HCT116 (cell line): Measurements from ENCODE around the gene B3GALNT1. TPM values are rescaled to one million over a fixed set of nuclear protein-coding genes. Genes with fewer than 3 reads are reported as not detected.

Experiments
- ATAC-seq: fragments of 200-7000 bp; cut with Tn5 transposase; 2 replicates; pipeline ENCODE4 v1.9.1; 2020; ENCODE audit warnings: mild to moderate bottlenecking, moderate library complexity
- BruUV-seq: library from RNA; stranded (reverse); fragments of 400-500 nt; replicated peaks from 2 replicates; lab custom pipeline; 2021; lab: Mats Ljungman, UMichigan
- CTCF ChIA-PET: fragments of 300-600 bp; sonication (Branson Sonifier 250); formaldehyde crosslinking; loops from one replicate; lab custom pipeline; 2021; ENCODE audit warnings: antibody characterized with exemption; lab: Charles Lee
- POLR2A ChIA-PET: fragments of 300-600, 350-600 bp; sonication (Branson Sonifier 250); formaldehyde crosslinking; loops from one replicate; lab custom pipeline; 2021; ENCODE audit warnings: antibody characterized with exemption; lab: Charles Lee
- RAD21 ChIA-PET, 2 experiments: fragments of 300-600 bp; sonication (Branson Sonifier 250); formaldehyde crosslinking; loops; one replicate each; lab custom pipeline; 2023; ENCODE audit warnings: low total read pairs in 2 of 2; ENCODE audit not compliant: uncharacterized antibody in 2 of 2, unreplicated experiment in 2 of 2, low non-redundant PET in 1 of 2; lab: Charles Lee
- DNase-seq: peaks from one replicate; pipeline ENCODE4 v3.0.0-alpha.2; 2010; ENCODE audit warnings: low read depth, low spot score
- H2AFZ ChIP-seq: fragments of 200-600 bp; shearing (Covaris generic), sonication (generic); 2 replicates; pipeline ENCODE4 v1.6.1; 2017; ENCODE audit warnings: low read depth, mixed run types, mixed read lengths, antibody characterized with exemption, low read length; ENCODE audit not compliant: poor library complexity, severe bottlenecking
- H3K27ac ChIP-seq: 2 replicates; pipeline ENCODE4 v1.5.1; 2012; ENCODE audit warnings: low read depth, low read length
- H3K27me3 ChIP-seq: fragments of 200-600 bp; sonication (generic); 2 replicates; pipeline ENCODE4 v1.6.1; 2016; ENCODE audit warnings: mixed run types, low read length, mixed read lengths; ENCODE audit not compliant: insufficient read depth
- H3K36me3 ChIP-seq, 2 experiments: fragments of 200-500 bp in 1 of 2; fragments of 200-600 bp in 1 of 2; sonication (Bioruptor generic) in 1 of 2; sonication (generic) in 1 of 2; 2 replicates each; pipeline versions ENCODE4 v1.5.1 to v1.6.1; 2014 to 2016; ENCODE audit warnings: low read length in 2 of 2, inconsistent platforms in 1 of 2, mixed read lengths in 1 of 2, mixed run types in 1 of 2; ENCODE audit not compliant: insufficient read depth in 2 of 2, control insufficient read depth in 1 of 2
- H3K4me1 ChIP-seq, 2 experiments: fragments of 200-600 bp in 1 of 2; sonication (generic) in 1 of 2; 2 replicates each; pipeline versions ENCODE4 v1.5.1 to v1.6.1; 2012 to 2017; ENCODE audit warnings: low read length in 2 of 2, inconsistent platforms in 1 of 2, mild to moderate bottlenecking in 1 of 2, mixed read lengths in 1 of 2, mixed run types in 1 of 2, moderate library complexity in 1 of 2; ENCODE audit not compliant: insufficient read depth in 2 of 2, control insufficient read depth in 1 of 2
- H3K4me2 ChIP-seq: fragments of 200-600 bp; sonication (generic); 2 replicates; pipeline ENCODE4 v1.6.1; 2017; ENCODE audit warnings: mixed run types, low read length, mixed read lengths
- H3K4me3 ChIP-seq, 2 experiments: fragments of 200-600 bp in 1 of 2; sonication (generic) in 1 of 2; replicated peaks in 1 of 2; 2 replicates each; pipeline ENCODE4 v1.5.1; 2011 to 2016; ENCODE audit warnings: low read length in 2 of 2, control low read depth in 1 of 2, low read depth in 1 of 2, mild to moderate bottlenecking in 1 of 2, mixed read lengths in 1 of 2, mixed run types in 1 of 2
- H3K79me2 ChIP-seq: fragments of 200-600 bp; sonication (generic); 2 replicates; pipeline ENCODE4 v1.6.1; 2017; ENCODE audit warnings: mild to moderate bottlenecking, mixed run types, low read length, moderate library complexity, mixed read lengths; ENCODE audit not compliant: insufficient read depth
- H3K9ac ChIP-seq: fragments of 200-600 bp; sonication (generic); 2 replicates; pipeline ENCODE4 v1.6.1; 2016; ENCODE audit warnings: low read length, mixed read lengths
- H3K9me2 ChIP-seq: fragments of 200-600 bp; sonication (generic), shearing (Covaris generic); 2 replicates; pipeline ENCODE4 v1.6.1; 2017; ENCODE audit warnings: mixed run types, mild to moderate bottlenecking, moderate library complexity; ENCODE audit not compliant: insufficient read depth
- H3K9me3 ChIP-seq, 2 experiments: fragments of 200-500 bp in 1 of 2; fragments of 200-600 bp in 1 of 2; sonication (Bioruptor generic) in 1 of 2; sonication (generic) in 1 of 2; 2 replicates each; pipeline ENCODE4 v1.6.1; 2014 to 2017; ENCODE audit warnings: low read length in 2 of 2, mixed read lengths in 2 of 2, inconsistent platforms in 1 of 2, low read depth in 1 of 2, mild to moderate bottlenecking in 1 of 2, mixed run types in 1 of 2, moderate library complexity in 1 of 2; ENCODE audit not compliant: control insufficient read depth in 1 of 2, insufficient read depth in 1 of 2
- H4K20me1 ChIP-seq: fragments of 200-600 bp; sonication (generic), shearing (Covaris generic); 2 replicates; pipeline ENCODE4 v1.6.1; 2017; ENCODE audit warnings: mixed run types, mild to moderate bottlenecking, moderate library complexity; ENCODE audit not compliant: insufficient read depth
- ATF3 ChIP-seq: IDR thresholded peaks from 2 replicates; pipeline ENCODE4 v1.6.1; 2012
- CBX3 ChIP-seq: IDR thresholded peaks from 2 replicates; pipeline ENCODE4 v1.6.1; 2012; ENCODE audit warnings: low read depth
- CEBPB ChIP-seq: IDR thresholded peaks from 2 replicates; pipeline ENCODE4 v1.6.1; 2012; ENCODE audit warnings: low read depth
- CTCF ChIP-seq, 3 experiments: fragments of 200-600 bp in 1 of 3; sonication (generic) in 1 of 3; IDR thresholded peaks in 2 of 3; conservative IDR thresholded peaks in 1 of 3; 2 replicates each; pipeline ENCODE4 v1.5.1; 2012 to 2017; ENCODE audit warnings: low read depth in 2 of 3, low read length in 2 of 3, antibody characterized with exemption in 1 of 3, borderline replicate concordance in 1 of 3, control low read depth in 1 of 3, mild to moderate bottlenecking in 1 of 3, mixed read lengths in 1 of 3, mixed run types in 1 of 3, moderate library complexity in 1 of 3; ENCODE audit not compliant: insufficient read depth in 1 of 3
- EGR1 ChIP-seq: IDR thresholded peaks from 2 replicates; pipeline ENCODE4 v1.6.1; 2012; ENCODE audit warnings: low read depth
- EZH2 ChIP-seq: fragments of 200-600 bp; sonication (generic); IDR thresholded peaks from 2 replicates; pipeline ENCODE4 v1.6.1; 2017; ENCODE audit warnings: antibody characterized with exemption, mixed run types
- FOSL1 ChIP-seq: IDR thresholded peaks from 2 replicates; pipeline ENCODE4 v1.6.1; 2012; ENCODE audit warnings: low read depth
- MAX ChIP-seq: IDR thresholded peaks from 2 replicates; pipeline ENCODE4 v1.6.1; 2012
- POLR2AphosphoS5 ChIP-seq: IDR thresholded peaks from 2 replicates; pipeline ENCODE4 v1.6.1; 2011; ENCODE audit warnings: mild to moderate bottlenecking, low read depth, low read length, moderate library complexity
- REST ChIP-seq: IDR thresholded peaks from 2 replicates; pipeline ENCODE4 v1.6.1; 2012; ENCODE audit warnings: low read depth
- SIN3A ChIP-seq: IDR thresholded peaks from 2 replicates; pipeline ENCODE4 v1.6.1; 2012; ENCODE audit warnings: low read depth
- SRF ChIP-seq: IDR thresholded peaks from 2 replicates; pipeline ENCODE4 v1.6.1; 2012; ENCODE audit warnings: low read depth
- YY1 ChIP-seq: IDR thresholded peaks from 2 replicates; pipeline ENCODE4 v1.6.1; 2011; ENCODE audit warnings: low read length, low read depth, moderate library complexity, mild to moderate bottlenecking; ENCODE audit not compliant: insufficient replicate concordance; ENCODE audit errors: extremely low read depth
- ZBTB33 ChIP-seq: IDR thresholded peaks from 2 replicates; pipeline ENCODE4 v1.6.1; 2011; ENCODE audit warnings: mild to moderate bottlenecking, low read length, moderate library complexity; ENCODE audit not compliant: insufficient replicate concordance; ENCODE audit errors: extremely low read depth
- ZFX ChIP-seq: fragments of 450-650 bp; IDR thresholded peaks from 2 replicates; pipeline ENCODE4 v1.6.1; 2017
- intact Hi-C: fragments of 100-400 bp; cut with micrococcal nuclease; formaldehyde crosslinking; loops from 2 replicates; pipeline ENCODE4 v1.10.0; 2022
- total RNA-seq: library from RNA; stranded (reverse); gene quantifications from one replicate; pipeline ENCODE4 v1.2.1, GENCODE V29; 2021; ENCODE audit not compliant: unreplicated experiment

The B3GALNT1 gene
- total RNA-seq, 1 experiment from 2014 or later, result 9.6 TPM

GRCh38 chr3:161103776-161104385 lies 1.3 kb downstream of the B3GALNT1 start:
- H3K4me2 ChIP-seq, result peak overlapping the region; percentile 68
- peaks cover 2 to 21% of the 10 kb centered on the region in 2 experiments; a peak in 3 of 4 replicates for H3K4me1 ChIP-seq
- intact Hi-C loops, result no loop called here
- no peaks in the 10 kb centered on the region for H3K36me3 ChIP-seq
- ChIA-PET POLR2A (no interaction called here), CTCF (no interaction called here), RAD21 (no interaction called here)
- H3K9me3 ChIP-seq, result no peaks in the 10 kb centered on the region
- H4K20me1 ChIP-seq, result no peaks in the 10 kb centered on the region
- no peak for ATAC-seq
- TF ChIP-seq CTCF (IDR thresholded peaks at IDR 0.05 in 2 of 3, conservative IDR thresholded peaks at IDR 0.05 in 1 of 3; ENCODE audit: borderline replicate concordance in 1 of 3, insufficient read depth in 1 of 3, low read depth in 2 of 3, low read length in 2 of 3), result no peak
- no peak for TF ChIP-seq EGR1
- no peak for TF ChIP-seq ZBTB33
- TF ChIP-seq SIN3A, result no peak
- no peak for TF ChIP-seq MAX
- no peak for TF ChIP-seq FOSL1
- no peak for TF ChIP-seq ATF3
- no peak for TF ChIP-seq CEBPB
- TF ChIP-seq YY1, result no peak
- TF ChIP-seq REST, result no peak
- no peak for TF ChIP-seq POLR2AphosphoS5
- TF ChIP-seq SRF, result no peak
- no peak for TF ChIP-seq EZH2
- TF ChIP-seq ZFX, result no peak
- TF ChIP-seq CBX3, result no peak
- H3K79me2 ChIP-seq, result no peaks in the 10 kb centered on the region
- no peak overlapping the region for H2AFZ ChIP-seq
- H3K9me2 ChIP-seq, result no peaks in the 10 kb centered on the region
- BruUV-seq, result TSS peak; percentile 40
- no peak overlapping the region for H3K27ac ChIP-seq
- no peaks in the 10 kb centered on the region for H3K27me3 ChIP-seq
- H3K9ac ChIP-seq, result peak overlapping the region; percentile 61
- H3K4me3 ChIP-seq, result peak overlapping the region; percentile 50 to 58
- no peak for DNase-seq
